K562 (cell line): ENCODE measurements around the gene OR4C6. TPM values are rescaled to one million over a fixed set of nuclear protein-coding genes. Genes with fewer than 3 reads are reported as not detected.

ENCODE experiments used
- ATAC-seq: fragments of 200-7000 bp; cut with Tn5 transposase; 3 replicates; pipeline ENCODE4 v1.9.1; 2020; ENCODE audit warnings: moderate library complexity
- BruUV-seq: library from RNA; stranded (reverse); fragments of 400-500 nt; replicated peaks from 2 replicates; lab custom pipeline; 2021; lab: Mats Ljungman, UMichigan
- CTCF ChIA-PET: fragments of 300-600 bp; formaldehyde crosslinking; extraction: SDS; loops from one replicate; lab custom pipeline; 2021; ENCODE audit warnings: low intra/inter-chr PET ratio; lab: Yijun Ruan, JAX
- POLR2A ChIA-PET: fragments of 300-600, 350-650 bp; sonication (Branson Sonifier 250); formaldehyde crosslinking; extraction: SDS; loops from one replicate; lab custom pipeline; 2021; ENCODE audit warnings: antibody characterized with exemption, inconsistent platforms; lab: Yijun Ruan, JAX
- DNase-seq, 4 experiments: peaks; one replicate each; pipeline versions ENCODE4 v3.0.0 to v3.0.0-alpha.2; 2011 to 2018; ENCODE audit warnings: low spot score in 3 of 4, mixed read lengths in 3 of 4; ENCODE audit errors: extremely low read depth in 1 of 4
- FAIRE-seq: peaks from 2 replicates; lab custom pipeline; 2011; peaks lifted over from hg19 to GRCh38; lab: Jason Lieb, UNC
- H2AFZ ChIP-seq: 2 replicates; pipeline ENCODE4 v1.6.0; 2011; ENCODE audit warnings: low read depth, low read length, control low read depth, inconsistent platforms
- H3K27ac ChIP-seq: fragments of 200-600 bp; 3 replicates; pipeline ENCODE4 v1.8.0; 2011; ENCODE audit warnings: low read depth, mild to moderate bottlenecking, control low read depth, inconsistent platforms, low read length, moderate library complexity, mixed read lengths; ENCODE audit errors: extremely low read depth
- H3K27me3 ChIP-seq, 2 experiments: fragments of 300-600 bp in 1 of 2; 2 replicates in 1 of 2; 3 replicates in 1 of 2; pipeline versions ENCODE4 v1.6.0 to v1.8.0; 2011; ENCODE audit warnings: inconsistent platforms in 2 of 2, low read length in 2 of 2, mild to moderate bottlenecking in 1 of 2, mixed read lengths in 1 of 2, moderate library complexity in 1 of 2; ENCODE audit not compliant: control insufficient read depth in 2 of 2, insufficient read depth in 2 of 2
- H3K36me3 ChIP-seq: fragments of 300-600 bp; 3 replicates; pipeline ENCODE4 v1.8.0; 2011; ENCODE audit warnings: mild to moderate bottlenecking, low read length, inconsistent platforms; ENCODE audit not compliant: control insufficient read depth, insufficient read depth
- H3K4me1 ChIP-seq, 2 experiments: fragments of 200-600 bp in 1 of 2; replicated peaks in 1 of 2; 2 replicates in 1 of 2; 3 replicates in 1 of 2; pipeline versions ENCODE4 v1.5.1 to v1.8.0; 2011; ENCODE audit warnings: inconsistent platforms in 2 of 2, low read length in 2 of 2, mild to moderate bottlenecking in 1 of 2, mixed read lengths in 1 of 2, moderate library complexity in 1 of 2; ENCODE audit not compliant: control insufficient read depth in 2 of 2, insufficient read depth in 2 of 2
- H3K4me2 ChIP-seq: 2 replicates; pipeline ENCODE4 v1.6.1; 2011; ENCODE audit warnings: low read length, control low read depth, inconsistent platforms, mixed read lengths; ENCODE audit not compliant: insufficient read depth
- H3K4me3 ChIP-seq: fragments of 200-600 bp; sonication (generic), shearing (Covaris generic); 2 replicates; pipeline ENCODE4 v1.5.1; 2016; ENCODE audit warnings: control low read depth, inconsistent platforms
- H3K79me2 ChIP-seq: fragments of 200-600 bp; 3 replicates; pipeline ENCODE4 v1.8.0; 2011; ENCODE audit warnings: low read length, inconsistent platforms; ENCODE audit not compliant: control insufficient read depth, insufficient read depth
- H3K9ac ChIP-seq, 2 experiments: 2 replicates each; pipeline versions ENCODE4 v1.6.0 to v1.6.1; 2011; ENCODE audit warnings: low read depth in 2 of 2, low read length in 2 of 2, control low read depth in 1 of 2, inconsistent platforms in 1 of 2, mild to moderate bottlenecking in 1 of 2, mixed read lengths in 1 of 2; ENCODE audit not compliant: insufficient read depth in 1 of 2
- H3K9me1 ChIP-seq: one replicate; pipeline ENCODE4 v1.6.0; 2011; ENCODE audit warnings: inconsistent platforms, mild to moderate bottlenecking, low read length, moderate library complexity; ENCODE audit not compliant: control insufficient read depth, insufficient read depth
- H3K9me3 ChIP-seq: replicated peaks from 2 replicates; pipeline ENCODE4 v1.5.1; 2011; ENCODE audit warnings: low read depth, low read length, inconsistent platforms; ENCODE audit not compliant: control insufficient read depth, insufficient read depth
- H4K20me1 ChIP-seq: replicated peaks from 2 replicates; pipeline ENCODE4 v1.6.1; 2011; ENCODE audit warnings: low read length, inconsistent platforms, mixed read lengths; ENCODE audit not compliant: control insufficient read depth, insufficient read depth
- CEBPB ChIP-seq: fragments of 450-650 bp; IDR thresholded peaks from 2 replicates; pipeline ENCODE4 v1.6.1; 2016; ENCODE audit warnings: missing genetic modification characterization, missing compliant biosample characterization
- ZNF609 ChIP-seq: sonication (generic); formaldehyde crosslinking; IDR thresholded peaks from 2 replicates; pipeline ENCODE4 v1.8.1; 2023; ENCODE audit warnings: missing genetic modification reagents, mild to moderate bottlenecking, borderline replicate concordance
- WGBS: fragments of 100-300 bp; shearing (Covaris generic); methylation state at CpG from one replicate; pipeline ENCODE4 v1.1.6; 2016; ENCODE audit warnings: low coverage, mixed read lengths; ENCODE audit not compliant: insufficient coverage; ENCODE audit errors: missing lambda C conversion rate; 5-methylcytosine and 5-hydroxymethylcytosine counted together
- in situ Hi-C: fragments of 300-500 bp; cut with MboI; formaldehyde crosslinking; loops from 4 replicates; pipeline ENCODE4 v1.15.0; 2018; ENCODE audit warnings: inconsistent platforms, mixed read lengths
- intact Hi-C: fragments of 100-400 bp; cut with micrococcal nuclease; formaldehyde crosslinking; loops from 2 replicates; pipeline ENCODE4 v1.14.2; 2022
- polyA plus RNA-seq, 8 experiments: library from polyadenylated mRNA; depleted of rRNA in 4 of 8; stranded (reverse) in 5 of 8; unstranded in 3 of 8; fragments of >200 nt; fragmentation: Nextera tagmentation in 2 of 8; fragmentation: Illumina TruSeq in 1 of 8; extraction: Ambion mirVana in 2 of 8; extraction: Trizol in 1 of 8; gene quantifications; 2 replicates each; pipeline versions ENCODE4 v1.2.1 to v1.2.3, GENCODE V29; 2011 to 2014; ENCODE audit warnings: inconsistent platforms in 1 of 8, missing spikeins in 1 of 8
- total RNA-seq, 7 experiments: library from RNA; depleted of rRNA in 6 of 7; stranded (reverse); fragments of >200 nt in 6 of 7; fragmentation: Illumina TruSeq in 2 of 7; extraction: Trizol in 2 of 7; gene quantifications; 2 replicates each; pipeline versions ENCODE4 v1.2.1 to v1.2.3, GENCODE V29; 2011 to 2021; ENCODE audit warnings: low replicate concordance in 1 of 7

The OR4C6 gene
- total and polyA plus RNA-seq, 9 of the 15 experiments (the other 6 are each of a cell fraction or from before 2014, with no cell fraction given), result not detected

- H3K27me3 ChIP-seq, result no peaks in the 10 kb centered on the region
- no peak overlapping the region for H3K27ac ChIP-seq
- H3K4me1 ChIP-seq, result no peaks in the 10 kb centered on the region
- no peak for FAIRE-seq
- ATAC-seq, result no peak
- H3K4me2 ChIP-seq, result no peak overlapping the region
- intact Hi-C loops, result no loop called here
- no peak overlapping the region for H3K4me3 ChIP-seq
- H3K9ac ChIP-seq, result no peak overlapping the region
- no peak overlapping the region for H2AFZ ChIP-seq
- no peaks in the 10 kb centered on the region for H3K36me3 ChIP-seq
- ChIA-PET CTCF (no interaction called here), POLR2A (no interaction called here)
- BruUV-seq, result no TSS peak
- WGBS, result 4% methylated on average over 2 of the region's 2 CpGs
- no peak for DNase-seq
- H3K9me1 ChIP-seq, result no peaks in the 10 kb centered on the region
- no peaks in the 10 kb centered on the region for H3K9me3 ChIP-seq
- TF ChIP-seq CEBPB (tag) (0 out of 2 replicates have a peak, but pooled peaks have one; percentile 8), ZNF609 (CRISPR knock-in tag) (no peak)
- no peaks in the 10 kb centered on the region for H3K79me2 ChIP-seq
- in situ Hi-C loops, result no loop called here
- no peaks in the 10 kb centered on the region for H4K20me1 ChIP-seq
Observed at GRCh38 chr11:55669376-55669775, 7.4 kb downstream of the OR4C6 start.
